ENCODE measurements around the gene BASP1. TPM values are rescaled to one million over a fixed set of nuclear protein-coding genes. Genes with fewer than 3 reads are reported as not detected.

Gene BASP1
- polyA plus RNA-seq, 1 of the 3 experiments (the other 2 are of a cell fraction): 107 TPM

- no peaks in the 10 kb centered on the region for H3K27me3 ChIP-seq (ENCODE audit: insufficient read depth)
- no peaks in the 10 kb centered on the region for H3K36me3 ChIP-seq (replicated peaks in 1 of 2; ENCODE audit: control insufficient read depth in 1 of 2, insufficient read depth in 2 of 2, low read length in 1 of 2)
- 63% methylated on average over 3 of the region's 3 CpGs for WGBS (ENCODE audit: low lambda C conversion rate)
- H3K4me1 ChIP-seq (ENCODE audit: control insufficient read depth in 1 of 2, insufficient read depth in 2 of 2, low read depth in 1 of 2, low read length in 1 of 2): no peaks in the 10 kb centered on the region; a peak in 1 of 4 replicates
- H2AFZ ChIP-seq (ENCODE audit: low read depth): no peak overlapping the region
- no peak for DNase-seq
- TF ChIP-seq RFX5 (IDR thresholded peaks at IDR 0.05; ENCODE audit: low read length) (no peak), YY1 (IDR thresholded peaks at IDR 0.05; ENCODE audit: low read depth) (no peak), GATA2 (CRISPR knock-in tag; IDR thresholded peaks at IDR 0.05) (no peak), REST (IDR thresholded peaks at IDR 0.05; ENCODE audit: low read depth, low read length) (no peak), POLR2AphosphoS5 (IDR thresholded peaks at IDR 0.05; ENCODE audit: low read depth, low read length) (no peak), EP300 (IDR thresholded peaks at IDR 0.05; ENCODE audit: borderline replicate concordance in 1 of 2, low read depth in 1 of 2, low read length in 1 of 2) (no peak), RXRA (IDR thresholded peaks at IDR 0.05; ENCODE audit: borderline replicate concordance, low read depth) (no peak)
- H4K20me1 ChIP-seq (ENCODE audit: insufficient read depth): no peaks in the 10 kb centered on the region
- H3K9me3 ChIP-seq: no peaks in the 10 kb centered on the region
- H3F3A ChIP-seq (replicated peaks; ENCODE audit: insufficient read depth): no peaks in the 10 kb centered on the region
- H3K4me3 ChIP-seq (ENCODE audit: low read depth in 2 of 2, low read length in 1 of 2): no peak overlapping the region
- CTCF ChIA-PET: no interaction called here
- H3K27ac ChIP-seq (ENCODE audit: low read depth in 2 of 2, low read length in 1 of 2): no peak overlapping the region
- H3K9me2 ChIP-seq: no peaks in the 10 kb centered on the region
- H3K4me2 ChIP-seq: no peak overlapping the region
- H3K9ac ChIP-seq: no peak overlapping the region
- POLR2A ChIA-PET: no interaction called here
- H3K79me2 ChIP-seq (ENCODE audit: insufficient read depth): no peaks in the 10 kb centered on the region
Measured at GRCh38 chr5:17325770-17326599, 108.6 kb downstream of the BASP1 start.

Small RNA genes within 50 kb of the gene (small RNA-seq; reads per million reads assigned to genes)
- 0 reads per million in 7 experiments for gene RNU6-1003P
